GM18870 (cell line): ENCODE measurements around the gene ELOVL2.
A peak's percentile ranks its signal among the peaks of the same experiment; 100 is the strongest.
"Not testable (repeated sequence)": the region's sequence is repeated elsewhere in the genome, so short reads cannot be mapped to it uniquely, and the experiment has no call there.

ENCODE experiments used
- ATAC-seq: cut with Tn5 transposase; IDR thresholded peaks from one replicate; pipeline ENCODE4 v1.9.1; 2021; ENCODE audit warnings: moderate library complexity; ENCODE audit not compliant: unreplicated experiment

The ELOVL2 gene

GRCh38 chr6:10984959-10985358 is 59.1 kb downstream of the ELOVL2 start:
- not testable (repeated sequence) for ATAC-seq

GRCh38 chr6:10981409-10981808 is 62.7 kb downstream of the ELOVL2 start:
- no peak for ATAC-seq

GRCh38 chr6:10979603-10980002 is 64.5 kb downstream of the ELOVL2 start:
- no peak for ATAC-seq

- no peak for ATAC-seq
Measured at GRCh38 chr6:10977231-10977968, 66.7 kb downstream of the ELOVL2 start.

- ATAC-seq, result no peak
Measured at GRCh38 chr6:10976571-10976970, 67.5 kb downstream of the ELOVL2 start.

- no peak for ATAC-seq
Measured at GRCh38 chr6:10972196-10972595, 71.9 kb downstream of the ELOVL2 start.

- no peak for ATAC-seq
Measured at GRCh38 chr6:10970731-10971130, 73.4 kb downstream of the ELOVL2 start.

GRCh38 chr6:10968776-10969175 is 75.3 kb downstream of the ELOVL2 start:
- ATAC-seq, result no peak

- ATAC-seq, result peak; percentile 92
Measured at GRCh38 chr6:10964684-10965083, 79.4 kb downstream of the ELOVL2 start.

- no peak for ATAC-seq
Measured at GRCh38 chr6:10963113-10963512, 81.0 kb downstream of the ELOVL2 start.

GRCh38 chr6:10962673-10963072 is 81.4 kb downstream of the ELOVL2 start:
- ATAC-seq, result no peak

GRCh38 chr6:10961837-10962236 is 82.3 kb downstream of the ELOVL2 start:
- ATAC-seq, result no peak

GRCh38 chr6:10960171-10960570 is 83.9 kb downstream of the ELOVL2 start:
- no peak for ATAC-seq

GRCh38 chr6:10957414-10957886 is 86.7 kb downstream of the ELOVL2 start:
- no peak for ATAC-seq

GRCh38 chr6:10956776-10957175 is 87.3 kb downstream of the ELOVL2 start:
- ATAC-seq, result no peak

GRCh38 chr6:10954590-10955010 is 89.5 kb downstream of the ELOVL2 start:
- peak; percentile 61 for ATAC-seq

- ATAC-seq, result no peak
Measured at GRCh38 chr6:10951675-10952282, 92.3 kb downstream of the ELOVL2 start.

GRCh38 chr6:10949579-10950490 is 94.3 kb downstream of the ELOVL2 start:
- ATAC-seq, result no peak

- ATAC-seq, result no peak
Measured at GRCh38 chr6:10947966-10948365, 96.1 kb downstream of the ELOVL2 start.

GRCh38 chr6:10945845-10946244 is 98.3 kb downstream of the ELOVL2 start:
- no peak for ATAC-seq

GRCh38 chr6:10939840-10940239 is 104.3 kb downstream of the ELOVL2 start:
- no peak for ATAC-seq
